CD4-positive, alpha-beta T cell (primary cell): ENCODE measurements around the gene SMC2. TPM values are rescaled to one million over a fixed set of nuclear protein-coding genes. Genes with fewer than 3 reads are reported as not detected.

Experiments
- ATAC-seq: fragments of 200-7000 bp; cut with Tn5 transposase; one replicate; pipeline ENCODE4 v1.10.0; 2022; ENCODE audit warnings: mild to moderate bottlenecking; ENCODE audit not compliant: poor library complexity
- CTCF ChIA-PET: fragments of 350-600 bp; sonication (Branson Sonifier 250); formaldehyde crosslinking; loops from one replicate; lab custom pipeline; 2021; ENCODE audit warnings: antibody characterized with exemption, inconsistent platforms; lab: Charles Lee
- POLR2A ChIA-PET: fragments of 350-600 bp; sonication (Branson Sonifier 250); formaldehyde crosslinking; loops from one replicate; lab custom pipeline; 2021; ENCODE audit warnings: antibody characterized with exemption, inconsistent platforms; lab: Charles Lee
- DNase-seq, 14 experiments: peaks; one replicate each; pipeline ENCODE4 v3.0.0-alpha.2; 2013 to 2020; ENCODE audit warnings: mixed read lengths in 2 of 14
- H3K27ac ChIP-seq, 2 donors: one replicate each; pipeline versions ENCODE4 v1.5.1 to v1.7.0; 2013; ENCODE audit warnings: low read length in 2 of 2, low read depth in 1 of 2, mild to moderate bottlenecking in 1 of 2
- H3K27me3 ChIP-seq, 2 experiments: 1 replicate in 1 of 2; 2 replicates in 1 of 2; pipeline versions ENCODE4 v1.6.1 to v1.7.0; 2013; ENCODE audit warnings: low read length in 2 of 2, control low read depth in 1 of 2, mild to moderate bottlenecking in 1 of 2, moderate library complexity in 1 of 2; ENCODE audit not compliant: insufficient read depth in 2 of 2, control insufficient read depth in 1 of 2
- H3K36me3 ChIP-seq: one replicate; pipeline ENCODE4 v1.6.1; 2013; ENCODE audit warnings: low read length, control low read depth; ENCODE audit not compliant: insufficient read depth
- H3K4me1 ChIP-seq: one replicate; pipeline ENCODE4 v1.6.1; 2013; ENCODE audit warnings: low read length, control low read depth; ENCODE audit not compliant: insufficient read depth
- H3K4me3 ChIP-seq: one replicate; pipeline ENCODE4 v1.5.1; 2013; ENCODE audit warnings: mild to moderate bottlenecking, low read length, moderate library complexity
- H3K9me3 ChIP-seq, 2 experiments: 1 replicate in 1 of 2; 2 replicates in 1 of 2; pipeline versions ENCODE4 v1.6.1 to v1.7.0; 2013; ENCODE audit warnings: low read length in 2 of 2, mild to moderate bottlenecking in 2 of 2, control low read depth in 1 of 2, moderate library complexity in 1 of 2; ENCODE audit not compliant: control insufficient read depth in 1 of 2, insufficient read depth in 1 of 2
- H3K27ac Mint-ChIP-seq: one replicate; pipeline ENCODE4 v1.8.0; 2020; ENCODE audit warnings: mixed read lengths
- H3K27me3 Mint-ChIP-seq: one replicate; pipeline ENCODE4 v1.8.0; 2021; ENCODE audit warnings: mixed read lengths
- H3K36me3 Mint-ChIP-seq: one replicate; pipeline ENCODE4 v1.8.0; 2021; ENCODE audit warnings: low read depth, mixed read lengths
- H3K4me1 Mint-ChIP-seq: one replicate; pipeline ENCODE4 v1.8.0; 2021; ENCODE audit warnings: low read depth, mixed read lengths
- H3K4me3 Mint-ChIP-seq: one replicate; pipeline ENCODE4 v1.8.0; 2020; ENCODE audit warnings: mild to moderate bottlenecking, mixed read lengths
- H3K9me3 Mint-ChIP-seq: one replicate; pipeline ENCODE4 v1.8.0; 2020; ENCODE audit warnings: mixed read lengths
- CTCF ChIP-seq: fragments of 200-600 bp; IDR thresholded peaks from one replicate; pipeline ENCODE4 v1.8.0; 2022; ENCODE audit warnings: antibody characterized with exemption, mild to moderate bottlenecking
- intact Hi-C, 2 experiments: fragments of 100-400 bp; cut with DNase I in 1 of 2; cut with micrococcal nuclease in 1 of 2; formaldehyde crosslinking; loops; one replicate each; pipeline versions ENCODE4 v1.15.1 to v1.9.0; 2023 to 2025; cut with DNase I, micrococcal nuclease
- total RNA-seq, 174 experiments: library from RNA in 2 of 174; stranded (reverse) in 2 of 174; gene quantifications; one replicate each; pipeline ENCODE4 v1.2.3 and lab custom pipeline; 2021 to 2026

SMC2 gene
- total RNA-seq, 2 experiments from 2014 or later = 2.6 to 2.9 TPM

GRCh38 chr9:104087894-104088293 lies 6.2 kb upstream of the SMC2 start:
- peaks cover 10% of the 10 kb centered on the region for H3K27me3 Mint-ChIP-seq
- H3K9me3 Mint-ChIP-seq = no peaks in the 10 kb centered on the region
- H3K4me3 ChIP-seq = no peak overlapping the region
- H3K36me3 ChIP-seq = no peaks in the 10 kb centered on the region
- H3K27me3 ChIP-seq = no peaks in the 10 kb centered on the region
- no peak overlapping the region for H3K27ac ChIP-seq
- intact Hi-C loops = no loop called here
- H3K4me1 ChIP-seq = peaks cover 3% of the 10 kb centered on the region
- no peaks in the 10 kb centered on the region for H3K36me3 Mint-ChIP-seq
- ATAC-seq = no peak
- no peak overlapping the region for H3K4me3 Mint-ChIP-seq
- ChIA-PET CTCF (no interaction called here), POLR2A (no interaction called here)
- H3K4me1 Mint-ChIP-seq = peaks cover 22% of the 10 kb centered on the region
- TF ChIP-seq CTCF = no peak
- H3K27ac Mint-ChIP-seq = no peak overlapping the region
- no peak for DNase-seq
- no peaks in the 10 kb centered on the region for H3K9me3 ChIP-seq

GRCh38 chr9:104088416-104088815 lies 5.7 kb upstream of the SMC2 start:
- POLR2A ChIA-PET = no interaction called here

GRCh38 chr9:104090578-104090977 lies 3.5 kb upstream of the SMC2 start:
- no peak overlapping the region for H3K4me3 ChIP-seq
- H3K27me3 ChIP-seq = no peaks in the 10 kb centered on the region
- intact Hi-C loops = loop anchor here (5.0 to 10.0 kb wide), 5 partner anchors 78 to 1604 kb away; partner anchors contain the start of genes FKTN (in 2 of the 2), NIPSNAP3A (in 1 of the 2) and TMEM38B (in 1 of the 2)
- H3K4me1 Mint-ChIP-seq = peaks cover 48% of the 10 kb centered on the region
- H3K36me3 Mint-ChIP-seq = peaks cover 14% of the 10 kb centered on the region
- no peak for TF ChIP-seq CTCF
- DNase-seq (no peak), ATAC-seq (no peak)
- H3K4me3 Mint-ChIP-seq = no peak overlapping the region
- ChIA-PET CTCF (no interaction called here), POLR2A (no interaction called here)
- no peaks in the 10 kb centered on the region for H3K36me3 ChIP-seq
- no peaks in the 10 kb centered on the region for H3K9me3 ChIP-seq
- H3K9me3 Mint-ChIP-seq = no peaks in the 10 kb centered on the region
- H3K27ac ChIP-seq = no peak overlapping the region
- H3K27me3 Mint-ChIP-seq = no peaks in the 10 kb centered on the region
- peaks cover 15% of the 10 kb centered on the region for H3K4me1 ChIP-seq
- no peak overlapping the region for H3K27ac Mint-ChIP-seq

More at GRCh38 chr9:104088416-104088815, 5.7 kb upstream of the SMC2 start:
- no peaks in the 10 kb centered on the region for H3K9me3 ChIP-seq
- Mint-ChIP-seq H3K27ac (no peak overlapping the region), H3K27me3 (peaks cover 10% of the 10 kb centered on the region), H3K9me3 (no peaks in the 10 kb centered on the region), H3K4me1 (peaks cover 27% of the 10 kb centered on the region), H3K4me3 (no peak overlapping the region), H3K36me3 (peaks cover 1% of the 10 kb centered on the region)
- peaks cover 7% of the 10 kb centered on the region for H3K4me1 ChIP-seq
- H3K4me3 ChIP-seq = no peak overlapping the region
- CTCF ChIA-PET = no interaction called here
- DNase-seq (no peak), ATAC-seq (no peak)
- H3K27me3 ChIP-seq = no peaks in the 10 kb centered on the region
- H3K36me3 ChIP-seq = no peaks in the 10 kb centered on the region
- no peak for TF ChIP-seq CTCF
- intact Hi-C loops = no loop called here
- no peak overlapping the region for H3K27ac ChIP-seq
